Heart left ventricle (tissue), 13 donors: Measurements from ENCODE around the gene EXOC4.

Experiments
- CTCF ChIP-seq, 12 donors: fragments of 200-600 bp; sonication (generic) in 4 of 12; IDR thresholded peaks; one replicate each; pipeline versions ENCODE4 v1.5.0 to v1.8.0; 2018 to 2022; ENCODE audit warnings: antibody characterized with exemption in 12 of 12, mild to moderate bottlenecking in 5 of 12
- POLR2A ChIP-seq, 2 donors: fragments of 450-650 bp; IDR thresholded peaks; one replicate each; pipeline ENCODE4 v1.6.1; 2017; ENCODE audit warnings: antibody characterized with exemption in 2 of 2, mild to moderate bottlenecking in 2 of 2, moderate library complexity in 2 of 2
- donor health status: ischemic (EF 13 %, LVEDD 7.1; RV severe dilation, severe dysfunction).
- donor health status: DM: no; HTN: yes; CAD: no.
- donor health status: DM: no; HTN: no; CAD: no.
- donor health status: ischemic (EF 25% LVEDD 6.9; RV normal size, moderate dysfunction).
- donor health status: ischemic (EF 25% LVEDD 5.7; RV mildly dilated, moderate dysfunction).
- donor health status: ischemic (EF 35%, LVEDD 5.7; RV mildly dilated, moderate dysfunction).
- donor health status: nonischemic (EF 11% LVEDD 7.7; RV severe dilation, severe dysfunction).
- donor health status: DM: yes; HTN: yes; CAD: no.
- donor health status: PGD.
- donor health status: ischemic (EF 29% LVEDD 5.4; RV normal size, mild dysfunction).
- donor health status: nonischemic (EF 23%, LVEDD 6.1; RV moderate dilation, normal function).

DNA sequence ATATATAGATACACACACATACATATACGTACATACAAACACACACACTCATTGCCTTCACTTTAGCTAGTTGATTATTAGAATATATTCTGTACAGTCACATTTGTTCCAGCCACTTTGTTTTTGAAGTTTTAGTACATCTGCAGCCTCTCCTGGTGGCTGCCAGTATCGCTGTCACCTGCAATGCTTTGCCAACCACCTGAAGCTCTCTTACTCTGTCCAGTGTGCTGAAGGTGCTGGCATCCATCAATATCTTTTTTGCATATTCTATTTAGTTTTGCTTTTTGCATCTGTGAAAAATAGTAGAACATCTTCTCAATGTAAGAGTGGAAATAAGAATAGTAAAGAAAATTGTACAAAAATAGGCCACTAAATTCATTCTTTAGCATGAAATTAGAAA, 388.6 kb downstream of the EXOC4 start:
- TF ChIP-seq CTCF (IDR thresholded peaks at IDR 0.05) (no peak), POLR2A (IDR thresholded peaks at IDR 0.05) (no peak)
